ENCODE results near the gene RIT1. TPM values are rescaled to one million over a fixed set of nuclear protein-coding genes. Genes with fewer than 3 reads are reported as not detected.
"Not testable (repeated sequence)": the region's sequence is repeated elsewhere in the genome, so short reads cannot be mapped to it uniquely, and the experiment has no call there.

The RIT1 gene
- total and polyA plus RNA-seq, 5 experiments from 2014 or later: 16.4 to 42.5 (median 18.0) TPM

- Mint-ChIP-seq H3K4me1 (peaks cover 0 to 16% (median 3%) of the 10 kb centered on the region in 4 donors), H3K4me3 (no peak overlapping the region), H3K27ac (peak overlapping the region in 3 of 10 donors; percentile 24 to 35 (median 27)), H3K36me3 (peaks cover 0 to 90% (median 22%) of the 10 kb centered on the region in 3 donors), H3K27me3 (no peaks in the 10 kb centered on the region), H3K9me3 (no peaks in the 10 kb centered on the region)
- DNase-seq: no peak
- POLR2A ChIA-PET: interaction anchor here (0.5 kb wide), 1 partner anchor 331 kb away, joined by 5 read pairs; no protein-coding TSS in a partner anchor
- ATAC-seq: no peak
Observed at GRCh38 chr1:155904261-155904660, 6.9 kb downstream of the RIT1 start.

- Mint-ChIP-seq H3K4me3 (no peak overlapping the region), H3K27ac (peak overlapping the region in 2 of 10 donors; percentile 13 to 31), H3K27me3 (no peaks in the 10 kb centered on the region), H3K36me3 (peaks cover 0 to 79% (median 23%) of the 10 kb centered on the region in 3 donors), H3K9me3 (no peaks in the 10 kb centered on the region), H3K4me1 (peaks cover 0 to 6% (median 3%) of the 10 kb centered on the region in 4 donors)
- POLR2A ChIA-PET: no interaction called here
- ATAC-seq (no peak), DNase-seq (no peak)
Observed at GRCh38 chr1:155900161-155900560, 11.0 kb downstream of the RIT1 start.

- Mint-ChIP-seq H3K27ac (peak overlapping the region in 3 of 10 donors; percentile 4 to 36 (median 20)), H3K27me3 (no peaks in the 10 kb centered on the region), H3K36me3 (peaks cover 0 to 74% (median 21%) of the 10 kb centered on the region in 3 donors), H3K4me3 (no peak overlapping the region), H3K4me1 (peaks cover 0 to 6% (median 3%) of the 10 kb centered on the region in 4 donors), H3K9me3 (no peaks in the 10 kb centered on the region)
- DNase-seq: no peak
- POLR2A ChIA-PET: no interaction called here
- no peak for ATAC-seq
Observed at GRCh38 chr1:155899683-155900082, 11.5 kb downstream of the RIT1 start.

GRCh38 chr1:155898888-155899287 lies 12.3 kb downstream of the RIT1 start:
- POLR2A ChIA-PET: interaction anchor here (0.7 kb wide), 1 partner anchor 78 kb away, joined by 3 read pairs; no protein-coding TSS in a partner anchor
- Mint-ChIP-seq H3K9me3 (no peaks in the 10 kb centered on the region), H3K4me1 (peaks cover 0 to 7% (median 3%) of the 10 kb centered on the region in 4 donors), H3K36me3 (peaks cover 0 to 66% (median 16%) of the 10 kb centered on the region in 3 donors), H3K27me3 (no peaks in the 10 kb centered on the region), H3K4me3 (no peak overlapping the region), H3K27ac (peak overlapping the region in 1 of 10 donors; percentile 2)
- no peak for DNase-seq
- ATAC-seq: no peak

GRCh38 chr1:155897746-155898145 lies 13.4 kb downstream of the RIT1 start:
- DNase-seq: no peak
- ATAC-seq: no peak
- no peak overlapping the region for H3K4me3 Mint-ChIP-seq
- peaks cover 7 to 18% (median 15%) of the 10 kb centered on the region in 4 donors for H3K4me1 Mint-ChIP-seq
- POLR2A ChIA-PET: no interaction called here
- H3K27ac Mint-ChIP-seq: peak overlapping the region in 6 of 10 donors; percentile 12 to 89 (median 48)
- H3K27me3 Mint-ChIP-seq: no peaks in the 10 kb centered on the region
- H3K36me3 Mint-ChIP-seq: peaks cover 0 to 57% (median 16%) of the 10 kb centered on the region in 3 donors
- H3K9me3 Mint-ChIP-seq: no peaks in the 10 kb centered on the region

- H3K9me3 Mint-ChIP-seq, ATAC-seq, H3K27me3 Mint-ChIP-seq, H3K4me3 Mint-ChIP-seq, DNase-seq: not testable (repeated sequence)
- Mint-ChIP-seq H3K4me1 (peaks cover 7 to 19% (median 16%) of the 10 kb centered on the region in 4 donors), H3K36me3 (peaks cover 0 to 47% (median 16%) of the 10 kb centered on the region in 3 donors), H3K27ac (peak overlapping the region in 1 of 10 donors; percentile 62)
- POLR2A ChIA-PET: interaction anchor here (1.1 kb wide), 1 partner anchor 28 kb away, joined by 5 read pairs; no protein-coding TSS in a partner anchor
Observed at GRCh38 chr1:155896476-155896875, 14.7 kb downstream of the RIT1 start.

- H3K27me3 Mint-ChIP-seq, H3K9me3 Mint-ChIP-seq, H3K4me3 Mint-ChIP-seq, POLR2A ChIA-PET, DNase-seq, ATAC-seq: not testable (repeated sequence)
- Mint-ChIP-seq H3K27ac (peak overlapping the region in 1 of 10 donors; percentile 34), H3K4me1 (peaks cover 7 to 19% (median 16%) of the 10 kb centered on the region in 4 donors), H3K36me3 (peaks cover 0 to 38% (median 16%) of the 10 kb centered on the region in 3 donors)
Observed at GRCh38 chr1:155895617-155896016, 15.5 kb downstream of the RIT1 start.

GRCh38 chr1:155893389-155894142 lies 17.6 kb downstream of the RIT1 start:
- POLR2A ChIA-PET: interaction anchor here (0.6 to 0.7 kb wide), 4 partner anchors 9 to 628 kb away, joined by 3 to 4 read pairs (median 3); no protein-coding TSS in a partner anchor

GRCh38 chr1:155892796-155893195 lies 18.4 kb downstream of the RIT1 start:
- Mint-ChIP-seq H3K4me1 (peaks cover 7 to 15% (median 13%) of the 10 kb centered on the region in 4 donors), H3K4me3 (peak overlapping the region in 1 of 10 donors; percentile 16), H3K36me3 (peaks cover 0 to 14% (median 4%) of the 10 kb centered on the region in 3 donors), H3K27ac (peak overlapping the region in 8 of 10 donors; percentile 53 to 91 (median 83)), H3K9me3 (no peaks in the 10 kb centered on the region), H3K27me3 (no peaks in the 10 kb centered on the region)
- DNase-seq (no peak), ATAC-seq (no peak)
- POLR2A ChIA-PET: interaction anchor here (0.6 to 0.7 kb wide), 2 partner anchors 10 to 627 kb away, joined by 3 to 4 read pairs; no protein-coding TSS in a partner anchor

More at GRCh38 chr1:155893389-155894142, 17.6 kb downstream of the RIT1 start:
- H3K4me3 Mint-ChIP-seq: peak overlapping the region in 6 of 10 donors; percentile 1 to 45 (median 26)
- peaks cover 0 to 17% (median 6%) of the 10 kb centered on the region in 3 donors for H3K36me3 Mint-ChIP-seq
- no peaks in the 10 kb centered on the region for H3K9me3 Mint-ChIP-seq
- H3K27ac Mint-ChIP-seq: peak overlapping the region; percentile 61 to 91 (median 83)
- H3K4me1 Mint-ChIP-seq: peaks cover 7 to 15% (median 13%) of the 10 kb centered on the region in 4 donors
- ATAC-seq (peak; percentile 86 to 99), DNase-seq (peak in 7 of 10 donors; percentile 3 to 51 (median 14))
- H3K27me3 Mint-ChIP-seq: no peaks in the 10 kb centered on the region

GRCh38 chr1:155890251-155890650 lies 20.9 kb downstream of the RIT1 start:
- no peak overlapping the region for H3K4me3 Mint-ChIP-seq
- H3K27me3 Mint-ChIP-seq: no peaks in the 10 kb centered on the region
- DNase-seq (no peak), ATAC-seq (no peak)
- H3K4me1 Mint-ChIP-seq: peaks cover 7 to 15% (median 13%) of the 10 kb centered on the region in 4 donors
- H3K27ac Mint-ChIP-seq: no peak overlapping the region
- POLR2A ChIA-PET: no interaction called here
- no peaks in the 10 kb centered on the region for H3K9me3 Mint-ChIP-seq
- H3K36me3 Mint-ChIP-seq: no peaks in the 10 kb centered on the region

GRCh38 chr1:155889566-155889965 lies 21.6 kb downstream of the RIT1 start:
- POLR2A ChIA-PET: no interaction called here
- Mint-ChIP-seq H3K27ac (no peak overlapping the region), H3K4me1 (peaks cover 7 to 15% (median 13%) of the 10 kb centered on the region in 4 donors), H3K27me3 (no peaks in the 10 kb centered on the region), H3K9me3 (no peaks in the 10 kb centered on the region), H3K36me3 (no peaks in the 10 kb centered on the region), H3K4me3 (no peak overlapping the region)
- DNase-seq: no peak
- no peak for ATAC-seq

GRCh38 chr1:155888481-155888880 lies 22.7 kb downstream of the RIT1 start:
- no peaks in the 10 kb centered on the region for H3K36me3 Mint-ChIP-seq
- ATAC-seq: no peak
- no peak overlapping the region for H3K4me3 Mint-ChIP-seq
- H3K4me1 Mint-ChIP-seq: peaks cover 6 to 8% (median 8%) of the 10 kb centered on the region in 4 donors
- H3K9me3 Mint-ChIP-seq: no peaks in the 10 kb centered on the region
- no peak overlapping the region for H3K27ac Mint-ChIP-seq
- POLR2A ChIA-PET: no interaction called here
- no peaks in the 10 kb centered on the region for H3K27me3 Mint-ChIP-seq
- DNase-seq: no peak

GRCh38 chr1:155884982-155885381 lies 26.2 kb downstream of the RIT1 start:
- ATAC-seq: no peak
- POLR2A ChIA-PET: no interaction called here
- H3K27ac Mint-ChIP-seq: no peak overlapping the region
- H3K4me1 Mint-ChIP-seq: peaks cover 0 to 2% (median 0%) of the 10 kb centered on the region in 4 donors
- DNase-seq: no peak
- H3K9me3 Mint-ChIP-seq: no peaks in the 10 kb centered on the region
- H3K27me3 Mint-ChIP-seq: no peaks in the 10 kb centered on the region
- no peaks in the 10 kb centered on the region for H3K36me3 Mint-ChIP-seq
- H3K4me3 Mint-ChIP-seq: no peak overlapping the region
